Measurements from ENCODE around the gene YBX1. TPM values are rescaled to one million over a fixed set of nuclear protein-coding genes. Genes with fewer than 3 reads are reported as not detected.
"Not testable (repeated sequence)": the region's sequence is repeated elsewhere in the genome, so short reads cannot be mapped to it uniquely, and the experiment has no call there.

Gene YBX1
- total RNA-seq, 2 donors from 2014 or later, result 801 to 826 TPM

GRCh38 chr1:42748021-42748420 lies 65.8 kb downstream of the YBX1 start:
- DNase-seq (ENCODE audit: low spot score), result no peak
- H3K36me3 ChIP-seq, result peaks cover 43% of the 10 kb centered on the region
- no peaks in the 10 kb centered on the region for H3K27me3 ChIP-seq
- no peak overlapping the region for H3K4me3 ChIP-seq
- H3K9me3 ChIP-seq, result no peaks in the 10 kb centered on the region
- no peaks in the 10 kb centered on the region for H3K4me1 ChIP-seq
- no peak overlapping the region for H3K27ac ChIP-seq
- TF ChIP-seq, protein P1, sequence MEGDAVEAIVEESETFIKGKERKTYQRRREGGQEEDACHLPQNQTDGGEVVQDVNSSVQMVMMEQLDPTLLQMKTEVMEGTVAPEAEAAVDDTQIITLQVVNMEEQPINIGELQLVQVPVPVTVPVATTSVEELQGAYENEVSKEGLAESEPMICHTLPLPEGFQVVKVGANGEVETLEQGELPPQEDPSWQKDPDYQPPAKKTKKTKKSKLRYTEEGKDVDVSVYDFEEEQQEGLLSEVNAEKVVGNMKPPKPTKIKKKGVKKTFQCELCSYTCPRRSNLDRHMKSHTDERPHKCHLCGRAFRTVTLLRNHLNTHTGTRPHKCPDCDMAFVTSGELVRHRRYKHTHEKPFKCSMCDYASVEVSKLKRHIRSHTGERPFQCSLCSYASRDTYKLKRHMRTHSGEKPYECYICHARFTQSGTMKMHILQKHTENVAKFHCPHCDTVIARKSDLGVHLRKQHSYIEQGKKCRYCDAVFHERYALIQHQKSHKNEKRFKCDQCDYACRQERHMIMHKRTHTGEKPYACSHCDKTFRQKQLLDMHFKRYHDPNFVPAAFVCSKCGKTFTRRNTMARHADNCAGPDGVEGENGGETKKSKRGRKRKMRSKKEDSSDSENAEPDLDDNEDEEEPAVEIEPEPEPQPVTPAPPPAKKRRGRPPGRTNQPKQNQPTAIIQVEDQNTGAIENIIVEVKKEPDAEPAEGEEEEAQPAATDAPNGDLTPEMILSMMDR (IDR thresholded peaks at IDR 0.05), result no peak

DNA sequence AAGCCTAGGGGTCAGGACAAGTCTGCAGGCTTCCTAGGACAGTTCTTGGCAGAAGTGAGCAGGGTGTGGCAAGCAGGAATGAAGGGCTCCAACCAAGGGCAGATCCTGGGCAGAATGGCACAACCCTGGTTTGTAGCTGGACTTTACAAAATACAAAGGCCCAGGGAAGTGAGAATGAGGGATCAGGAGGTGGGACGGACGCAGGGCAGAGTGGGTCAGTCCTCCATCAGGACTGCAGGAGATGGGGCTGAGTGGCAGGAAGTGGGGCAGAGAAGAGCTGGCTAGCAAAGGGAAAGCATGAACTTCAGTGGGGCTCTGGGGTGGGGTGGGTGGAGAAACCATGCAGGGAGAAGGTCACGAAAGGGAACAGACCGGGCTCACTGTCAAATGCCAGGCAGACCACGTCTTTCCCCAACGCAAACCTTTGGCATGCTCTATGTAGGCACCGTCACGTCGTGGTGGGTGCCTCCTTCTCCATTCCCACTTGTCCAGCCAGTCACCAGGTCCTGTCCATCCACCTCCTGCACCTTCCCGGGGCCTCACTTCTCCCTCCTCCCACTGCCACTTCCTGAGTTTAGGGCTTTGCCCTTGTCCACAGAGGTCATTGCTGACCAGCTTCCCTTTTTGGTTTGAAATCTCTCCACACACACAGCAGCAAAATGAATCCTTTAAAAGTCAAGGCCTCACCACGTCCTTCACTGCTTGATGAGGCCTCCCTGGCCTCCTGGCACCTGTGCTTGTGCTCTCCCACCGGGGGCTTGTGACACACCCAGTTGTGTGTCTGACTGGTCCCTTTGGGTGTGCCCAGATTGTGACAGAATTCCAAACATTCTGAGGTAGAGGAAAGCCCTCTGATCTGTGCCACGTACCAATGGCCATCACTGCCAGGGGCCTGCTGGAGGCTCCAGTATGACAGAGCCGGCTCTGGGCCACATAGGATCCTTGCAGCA lies 66.5 kb downstream of the YBX1 start:
- H3K27ac ChIP-seq, result no peak overlapping the region
- no peak for DNase-seq (ENCODE audit: low spot score)
- no peak overlapping the region for H3K4me3 ChIP-seq
- TF ChIP-seq, protein P1 (IDR thresholded peaks at IDR 0.05), result no peak
- no peaks in the 10 kb centered on the region for H3K27me3 ChIP-seq
- H3K36me3 ChIP-seq, result peaks cover 50% of the 10 kb centered on the region
- no peaks in the 10 kb centered on the region for H3K9me3 ChIP-seq
- no peaks in the 10 kb centered on the region for H3K4me1 ChIP-seq

GRCh38 chr1:42750041-42750440 lies 67.8 kb downstream of the YBX1 start:
- Histone ChIP-seq H3K36me3 (peaks cover 63% of the 10 kb centered on the region), H3K4me1 (no peaks in the 10 kb centered on the region), H3K9me3 (no peaks in the 10 kb centered on the region), H3K27ac (no peak overlapping the region), H3K4me3 (no peak overlapping the region), H3K27me3 (no peaks in the 10 kb centered on the region)
- DNase-seq (ENCODE audit: low spot score), result no peak
- TF ChIP-seq, protein P1 (IDR thresholded peaks at IDR 0.05), result no peak

DNA sequence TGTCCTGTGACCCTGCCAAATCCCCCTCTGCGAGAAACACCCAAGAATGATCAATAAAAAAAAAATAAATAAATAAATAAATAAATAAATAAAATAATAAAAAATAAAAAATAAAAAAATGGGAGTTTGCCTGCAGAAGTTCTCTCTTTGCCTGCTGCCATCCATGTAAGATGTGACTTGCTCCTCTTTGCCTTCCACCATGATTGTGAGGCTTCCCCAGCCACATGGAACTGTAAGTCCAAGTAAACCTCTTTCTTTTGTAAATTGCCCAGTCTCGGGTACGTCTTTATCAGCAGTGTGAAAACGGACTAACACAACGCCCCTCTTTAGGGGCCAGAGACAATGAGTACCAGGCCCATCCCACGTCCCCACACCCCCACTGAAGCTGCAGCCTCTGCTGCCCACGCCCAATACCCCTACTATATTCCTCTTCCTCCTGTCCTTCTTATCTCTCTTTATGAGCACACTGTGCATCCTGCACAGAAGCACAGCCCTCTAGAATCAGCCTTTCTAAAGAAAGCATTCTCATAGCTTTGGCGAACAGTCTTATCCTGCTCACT lies 69.4 kb downstream of the YBX1 start:
- not testable (repeated sequence) for H3K4me1 ChIP-seq; H3K9me3 ChIP-seq; H3K27ac ChIP-seq; H3K27me3 ChIP-seq; DNase-seq (ENCODE audit: low spot score); H3K4me3 ChIP-seq
- peaks cover 70% of the 10 kb centered on the region for H3K36me3 ChIP-seq

GRCh38 chr1:42752284-42752683 lies 70.1 kb downstream of the YBX1 start:
- H3K27ac ChIP-seq, result no peak overlapping the region
- no peaks in the 10 kb centered on the region for H3K9me3 ChIP-seq
- no peaks in the 10 kb centered on the region for H3K4me1 ChIP-seq
- no peak overlapping the region for H3K4me3 ChIP-seq
- H3K27me3 ChIP-seq, result no peaks in the 10 kb centered on the region
- H3K36me3 ChIP-seq, result peaks cover 70% of the 10 kb centered on the region
- TF ChIP-seq, protein P1 (IDR thresholded peaks at IDR 0.05), result no peak
- no peak for DNase-seq (ENCODE audit: low spot score)

- no peak overlapping the region for H3K27ac ChIP-seq
- no peaks in the 10 kb centered on the region for H3K27me3 ChIP-seq
- H3K4me1 ChIP-seq, result no peaks in the 10 kb centered on the region
- peaks cover 78% of the 10 kb centered on the region for H3K36me3 ChIP-seq
- TF ChIP-seq, protein P1 (IDR thresholded peaks at IDR 0.05), result no peak
- no peak overlapping the region for H3K4me3 ChIP-seq
- no peak for DNase-seq (ENCODE audit: low spot score)
- H3K9me3 ChIP-seq, result no peaks in the 10 kb centered on the region
Measured at GRCh38 chr1:42753070-42753469, 70.9 kb downstream of the YBX1 start.

Data from right atrium auricular region (tissue), 2 donors.